Brain microvascular endothelial cell (primary cell): ENCODE measurements around the gene SLC29A3.
A peak's percentile ranks its signal among the peaks of the same experiment; 100 is the strongest.

Experiments
- DNase-seq: peaks from one replicate; pipeline ENCODE4 v3.0.0-alpha.2; 2020
- H3K27ac ChIP-seq: fragments of 250-450 bp; sonication (Bioruptor Pico); 2 replicates; pipeline ENCODE4 v1.5.1; 2020; ENCODE audit warnings: mild to moderate bottlenecking, moderate library complexity
- H3K27me3 ChIP-seq: fragments of 250-450 bp; sonication (Bioruptor Pico); replicated peaks from 2 replicates; pipeline ENCODE4 v1.5.1; 2020; ENCODE audit warnings: mild to moderate bottlenecking
- H3K36me3 ChIP-seq: fragments of 250-450 bp; sonication (Bioruptor Pico); replicated peaks from 2 replicates; pipeline ENCODE4 v1.5.1; 2020; ENCODE audit warnings: mild to moderate bottlenecking
- H3K4me3 ChIP-seq: 2 replicates; pipeline ENCODE4 v1.5.1; 2011; ENCODE audit warnings: low read depth, mild to moderate bottlenecking, control low read depth, low read length, moderate library complexity
- in situ Hi-C: cut with HindIII; loops from 2 replicates; pipeline ENCODE4 v1.10.0; 2017; ENCODE audit warnings: low sequenced_read_pairs, low pct_ligation_motif_present
- TF ChIP-seq, protein P1 (sequence below): IDR thresholded peaks from 2 replicates; pipeline ENCODE4 v1.5.1; 2011; ENCODE audit warnings: low read depth, mild to moderate bottlenecking, moderate library complexity, low read length, control low read depth, inconsistent platforms; ENCODE audit errors: missing control alignments

Gene SLC29A3

DNA sequence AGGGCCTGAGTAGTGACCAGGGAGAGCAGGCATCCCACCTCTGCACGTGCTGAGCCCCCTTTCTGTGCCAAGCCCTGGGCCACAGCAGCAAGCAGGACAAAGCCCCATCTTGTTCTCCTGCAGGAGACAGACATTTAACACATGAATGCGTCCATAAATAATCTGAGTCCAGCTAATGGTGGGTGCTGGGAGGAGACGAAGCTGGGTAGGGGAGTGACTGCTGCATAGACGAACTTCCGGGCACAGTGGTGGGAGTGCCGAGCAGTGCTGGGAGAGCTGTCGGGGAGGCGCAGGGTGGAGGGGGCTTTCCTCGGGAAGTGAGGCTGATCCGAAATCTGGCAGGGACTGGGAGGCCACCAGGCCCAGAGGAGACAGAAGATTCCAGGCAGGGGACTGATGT, 35.2 kb upstream of the SLC29A3 start:
- TF ChIP-seq, protein P1, sequence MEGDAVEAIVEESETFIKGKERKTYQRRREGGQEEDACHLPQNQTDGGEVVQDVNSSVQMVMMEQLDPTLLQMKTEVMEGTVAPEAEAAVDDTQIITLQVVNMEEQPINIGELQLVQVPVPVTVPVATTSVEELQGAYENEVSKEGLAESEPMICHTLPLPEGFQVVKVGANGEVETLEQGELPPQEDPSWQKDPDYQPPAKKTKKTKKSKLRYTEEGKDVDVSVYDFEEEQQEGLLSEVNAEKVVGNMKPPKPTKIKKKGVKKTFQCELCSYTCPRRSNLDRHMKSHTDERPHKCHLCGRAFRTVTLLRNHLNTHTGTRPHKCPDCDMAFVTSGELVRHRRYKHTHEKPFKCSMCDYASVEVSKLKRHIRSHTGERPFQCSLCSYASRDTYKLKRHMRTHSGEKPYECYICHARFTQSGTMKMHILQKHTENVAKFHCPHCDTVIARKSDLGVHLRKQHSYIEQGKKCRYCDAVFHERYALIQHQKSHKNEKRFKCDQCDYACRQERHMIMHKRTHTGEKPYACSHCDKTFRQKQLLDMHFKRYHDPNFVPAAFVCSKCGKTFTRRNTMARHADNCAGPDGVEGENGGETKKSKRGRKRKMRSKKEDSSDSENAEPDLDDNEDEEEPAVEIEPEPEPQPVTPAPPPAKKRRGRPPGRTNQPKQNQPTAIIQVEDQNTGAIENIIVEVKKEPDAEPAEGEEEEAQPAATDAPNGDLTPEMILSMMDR = no peak
- Histone ChIP-seq H3K27ac (no peak overlapping the region), H3K4me3 (no peak overlapping the region), H3K27me3 (no peaks in the 10 kb centered on the region), H3K36me3 (no peaks in the 10 kb centered on the region)
- DNase-seq = no peak
- in situ Hi-C loops = no loop called here

DNA sequence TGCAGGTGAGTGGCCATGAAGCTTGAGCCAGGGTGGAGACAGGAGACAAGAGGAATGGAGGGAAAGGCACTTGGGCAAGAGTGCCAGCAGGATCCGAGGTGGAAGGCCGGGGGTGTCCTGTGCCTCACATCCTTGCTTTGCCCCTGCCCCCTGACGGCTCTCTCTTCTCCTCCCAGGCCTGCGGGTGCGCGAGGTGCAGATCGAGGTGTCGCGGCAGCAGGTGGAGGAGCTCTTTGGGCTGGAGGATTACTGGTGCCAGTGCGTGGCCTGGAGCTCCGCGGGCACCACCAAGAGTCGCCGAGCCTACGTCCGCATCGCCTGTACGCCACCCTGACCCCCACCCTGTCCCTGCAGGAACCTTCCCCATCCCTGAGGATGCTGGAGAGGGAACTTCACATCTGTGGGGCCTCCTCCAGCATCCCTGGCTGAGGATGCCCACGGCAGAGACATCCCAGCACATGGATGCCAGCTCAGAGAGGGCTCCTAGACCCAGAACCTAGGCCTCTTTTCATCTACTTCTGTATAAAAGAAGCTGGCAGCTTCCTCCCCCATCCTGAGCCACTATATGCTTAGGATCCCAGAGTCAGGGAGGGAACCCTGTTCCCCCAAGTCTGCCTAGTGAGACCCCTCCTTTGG, 34.4 kb upstream of the SLC29A3 start:
- H3K27me3 ChIP-seq = no peaks in the 10 kb centered on the region
- no peak overlapping the region for H3K27ac ChIP-seq
- in situ Hi-C loops = no loop called here
- no peaks in the 10 kb centered on the region for H3K36me3 ChIP-seq
- DNase-seq = no peak
- TF ChIP-seq, protein P1 = no peak
- no peak overlapping the region for H3K4me3 ChIP-seq

DNA sequence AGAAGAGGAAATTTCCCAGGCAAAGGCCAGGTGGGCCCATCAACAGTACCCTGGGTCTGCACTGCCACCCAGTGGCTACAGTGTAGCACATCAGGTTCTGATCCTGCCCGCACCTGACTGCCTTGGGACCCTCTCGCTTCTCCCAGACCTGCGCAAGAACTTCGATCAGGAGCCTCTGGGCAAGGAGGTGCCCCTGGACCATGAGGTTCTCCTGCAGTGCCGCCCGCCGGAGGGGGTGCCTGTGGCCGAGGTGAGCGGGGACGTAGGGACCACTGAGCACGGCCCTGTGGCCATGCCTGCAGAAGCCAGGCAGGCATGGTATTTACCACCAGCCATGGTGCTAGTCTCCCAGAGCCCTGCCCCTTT, 33.9 kb upstream of the SLC29A3 start:
- in situ Hi-C loops = no loop called here
- DNase-seq = no peak
- no peak overlapping the region for H3K27ac ChIP-seq
- H3K4me3 ChIP-seq = no peak overlapping the region
- H3K27me3 ChIP-seq = no peaks in the 10 kb centered on the region
- H3K36me3 ChIP-seq = no peaks in the 10 kb centered on the region
- TF ChIP-seq, protein P1 = peak; percentile 86

DNA sequence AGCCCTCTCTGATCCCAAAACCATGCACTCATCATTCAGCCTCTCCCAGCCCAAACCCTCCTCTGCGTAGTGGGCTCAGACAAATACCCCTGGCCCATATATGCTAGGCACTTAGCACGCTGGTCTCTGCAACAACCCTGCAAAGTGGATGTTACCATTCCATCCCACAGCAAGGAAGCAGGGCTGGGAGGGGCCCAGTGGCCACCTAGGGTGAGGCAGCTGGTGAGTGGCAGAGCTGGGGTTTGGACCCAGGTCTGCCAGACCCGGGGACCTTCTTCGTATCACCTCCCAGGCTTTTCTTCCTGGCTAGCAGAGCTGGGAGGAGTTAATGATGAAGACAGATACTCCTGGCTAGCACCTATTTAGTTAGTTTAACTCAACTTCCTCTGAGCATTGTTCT, 33.1 kb upstream of the SLC29A3 start:
- in situ Hi-C loops = no loop called here
- no peaks in the 10 kb centered on the region for H3K27me3 ChIP-seq
- no peaks in the 10 kb centered on the region for H3K36me3 ChIP-seq
- no peak overlapping the region for H3K27ac ChIP-seq
- no peak overlapping the region for H3K4me3 ChIP-seq
- TF ChIP-seq, protein P1 = no peak
- DNase-seq = no peak

DNA sequence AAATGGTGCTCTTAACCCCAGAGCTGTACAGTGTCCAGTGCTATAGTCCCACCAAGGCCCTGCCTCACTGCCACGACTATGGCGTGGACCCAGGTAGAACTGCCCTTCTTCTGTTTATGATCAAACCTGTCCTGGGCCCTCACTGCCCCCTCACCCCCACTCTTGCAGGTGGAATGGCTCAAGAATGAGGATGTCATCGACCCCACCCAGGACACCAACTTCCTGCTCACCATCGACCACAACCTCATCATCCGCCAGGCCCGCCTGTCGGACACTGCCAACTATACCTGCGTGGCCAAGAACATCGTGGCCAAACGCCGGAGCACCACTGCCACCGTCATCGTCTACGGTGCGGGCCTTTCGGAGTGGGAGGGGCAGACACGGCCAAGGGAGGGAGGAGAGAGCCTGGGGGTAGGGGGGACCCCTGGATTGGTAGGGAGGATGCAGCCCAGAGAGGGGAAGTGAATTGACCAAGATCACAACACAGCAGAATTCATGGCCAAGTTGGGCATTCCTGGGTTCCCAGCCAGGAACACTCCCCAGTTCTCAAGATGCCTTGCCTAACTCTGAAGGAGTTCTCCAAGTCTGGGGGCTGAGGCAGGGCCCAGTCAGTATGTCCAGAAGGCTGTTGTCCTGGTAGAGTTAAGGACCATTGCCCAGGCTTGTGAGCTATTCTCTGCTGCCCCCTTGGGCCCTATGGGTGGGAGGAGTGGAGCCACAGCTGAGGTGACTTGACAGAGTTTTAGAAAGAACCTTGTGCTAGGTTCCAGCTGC, 32.4 kb upstream of the SLC29A3 start:
- H3K4me3 ChIP-seq = no peak overlapping the region
- TF ChIP-seq, protein P1 = no peak
- H3K27ac ChIP-seq = no peak overlapping the region
- H3K27me3 ChIP-seq = no peaks in the 10 kb centered on the region
- DNase-seq = no peak
- in situ Hi-C loops = no loop called here
- no peaks in the 10 kb centered on the region for H3K36me3 ChIP-seq
